T-helper 22 cell (primary cell): ENCODE measurements around the gene YPEL2.
A peak's percentile ranks its signal among the peaks of the same experiment; 100 is the strongest.

Experiments
- DNase-seq: peaks from one replicate; pipeline ENCODE4 v3.0.0-alpha.2; 2020; ENCODE audit warnings: low read depth

YPEL2 gene

DNA sequence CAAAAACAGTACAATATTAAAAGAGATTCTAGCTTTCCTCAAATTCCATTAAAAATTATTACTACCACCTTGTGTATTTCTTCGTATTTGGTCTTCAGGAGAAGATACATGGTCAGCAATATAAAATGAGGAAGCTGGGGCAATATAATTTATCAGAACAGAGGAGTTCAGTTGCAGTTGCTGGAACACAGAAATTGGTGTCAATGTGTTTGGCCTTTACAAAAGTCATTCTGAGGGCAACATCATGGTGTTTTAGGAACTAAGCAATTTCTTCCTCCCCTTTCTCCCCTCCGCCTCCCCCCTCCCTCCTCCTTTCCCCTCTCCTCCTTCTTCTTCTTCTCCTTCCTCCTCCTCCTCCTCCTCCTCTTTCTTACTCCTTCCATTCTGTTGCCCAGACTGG is 102.1 kb downstream of the YPEL2 start:
- no peak for DNase-seq

GRCh38 chr17:59434429-59434828 is 103.0 kb downstream of the YPEL2 start:
- DNase-seq: no peak

GRCh38 chr17:59435238-59435637 is 103.8 kb downstream of the YPEL2 start:
- no peak for DNase-seq

DNA sequence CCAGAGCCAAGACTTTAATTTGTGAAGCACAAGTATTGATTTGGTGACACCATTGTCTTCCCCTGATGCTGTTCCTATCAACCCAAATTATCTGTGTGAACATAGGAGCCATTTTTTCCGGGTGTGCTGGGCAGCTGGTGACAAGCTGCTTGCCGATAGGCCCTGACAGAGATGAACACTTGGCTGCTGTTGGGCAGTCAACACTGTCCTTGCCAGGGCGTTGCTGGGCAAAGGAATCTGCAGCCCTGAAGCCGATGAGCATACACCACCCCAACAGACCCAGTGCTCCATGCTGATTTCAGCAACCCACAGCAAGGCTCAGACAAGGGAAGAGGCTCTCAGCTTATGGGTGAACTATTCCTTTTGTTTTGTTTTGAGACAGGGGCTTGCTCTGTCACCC is 105.4 kb downstream of the YPEL2 start:
- no peak for DNase-seq

GRCh38 chr17:59437791-59438281 is 106.4 kb downstream of the YPEL2 start:
- DNase-seq: no peak

GRCh38 chr17:59439262-59439661 is 107.8 kb downstream of the YPEL2 start:
- DNase-seq: no peak

GRCh38 chr17:59439741-59440211 is 108.3 kb downstream of the YPEL2 start:
- DNase-seq: no peak

GRCh38 chr17:59440757-59441463 is 109.5 kb downstream of the YPEL2 start:
- DNase-seq: peak; percentile 56

- no peak for DNase-seq
Observed at GRCh38 chr17:59441464-59442096, 110.1 kb downstream of the YPEL2 start.

DNA sequence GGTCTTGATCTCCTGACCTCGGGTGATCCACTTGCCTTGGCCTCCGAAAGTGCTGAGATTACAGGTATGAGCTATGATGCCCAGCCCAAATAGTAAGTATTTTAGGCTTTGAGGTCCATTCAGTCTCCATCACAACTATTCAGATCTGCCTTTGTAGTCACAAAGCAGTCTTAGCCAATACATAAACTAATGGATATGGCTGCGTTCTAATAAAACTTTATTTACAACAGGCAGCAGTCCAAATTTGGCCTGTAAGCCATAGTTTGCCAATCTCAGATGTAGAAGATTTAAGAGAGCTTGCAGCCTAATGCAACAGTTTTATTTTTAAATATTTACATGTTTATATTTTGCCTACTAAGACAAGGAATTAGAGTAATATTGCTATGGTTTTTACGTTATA is 111.7 kb downstream of the YPEL2 start:
- no peak for DNase-seq
